ENCODE measurements around the gene KLHL26. TPM values are rescaled to one million over a fixed set of nuclear protein-coding genes. Genes with fewer than 3 reads are reported as not detected.
A peak's percentile ranks its signal among the peaks of the same experiment; 100 is the strongest.

KLHL26 gene
- total and polyA plus RNA-seq, 9 of the 15 experiments (the other 6 are each of a cell fraction or from before 2014, with no cell fraction given), result 0.13 to 13.3 (median 1.4) TPM

GRCh38 chr19:18590273-18591272 lies 46.3 kb upstream of the KLHL26 start (continued):
- TF ChIP-seq ETS1 (conservative IDR thresholded peaks at IDR 0.05; ENCODE audit: control insufficient read depth, low read depth, low read length) (no peak), ZBTB40 (IDR thresholded peaks at IDR 0.05) (0 out of 2 replicates have a peak, but pooled peaks have one; percentile 20), ZBTB40 (CRISPR knock-in tag; IDR thresholded peaks at IDR 0.05) (no peak), ZNF780A (CRISPR knock-in tag; IDR thresholded peaks at IDR 0.05) (no peak), E2F4 (CRISPR knock-in tag; IDR thresholded peaks at IDR 0.05; ENCODE audit: low read depth) (no peak), YY1 (IDR thresholded peaks at IDR 0.05; ENCODE audit: borderline replicate concordance in 1 of 3, control insufficient read depth in 1 of 3, extremely low read depth in 1 of 3, insufficient read depth in 3 of 3, insufficient read length in 1 of 3, insufficient replicate concordance in 2 of 3, low read depth in 1 of 3, low read length in 2 of 3) (peak in 2 of 3 experiments; percentile 15 to 38), ZFP91 (CRISPR knock-in tag; IDR thresholded peaks at IDR 0.05) (no peak)
